GM18519 (cell line): Measurements from ENCODE around the gene RGS1.

Experiments used
- ATAC-seq: cut with Tn5 transposase; IDR thresholded peaks from one replicate; pipeline ENCODE4 v1.9.1; 2021; ENCODE audit warnings: mild to moderate bottlenecking, moderate library complexity; ENCODE audit not compliant: unreplicated experiment, low FRiP score

The RGS1 gene

GRCh38 chr1:192552760-192553191, 22.8 kb upstream of the RGS1 start:
- ATAC-seq: peak; percentile 30

- ATAC-seq: no peak
Observed at GRCh38 chr1:192553741-192554140, 21.8 kb upstream of the RGS1 start.

- ATAC-seq: no peak
Observed at GRCh38 chr1:192554904-192555303, 20.7 kb upstream of the RGS1 start.

GRCh38 chr1:192555399-192555798, 20.2 kb upstream of the RGS1 start:
- no peak for ATAC-seq

GRCh38 chr1:192557841-192558595, 17.6 kb upstream of the RGS1 start:
- no peak for ATAC-seq

- ATAC-seq: peak; percentile 63
Observed at GRCh38 chr1:192559115-192560006, 16.2 kb upstream of the RGS1 start.

- ATAC-seq: no peak
Observed at GRCh38 chr1:192561301-192561700, 14.3 kb upstream of the RGS1 start.

- ATAC-seq: no peak
Observed at GRCh38 chr1:192563129-192563528, 12.4 kb upstream of the RGS1 start.

GRCh38 chr1:192564099-192564498, 11.5 kb upstream of the RGS1 start:
- ATAC-seq: no peak

GRCh38 chr1:192565946-192566345, 9.6 kb upstream of the RGS1 start:
- no peak for ATAC-seq

- ATAC-seq: no peak
Observed at GRCh38 chr1:192566657-192567056, 8.9 kb upstream of the RGS1 start.

GRCh38 chr1:192568063-192568462, 7.5 kb upstream of the RGS1 start:
- no peak for ATAC-seq

- no peak for ATAC-seq
Observed at GRCh38 chr1:192571668-192572067, 3.9 kb upstream of the RGS1 start.

- ATAC-seq: no peak
Observed at GRCh38 chr1:192573499-192573898, 2.1 kb upstream of the RGS1 start.

- ATAC-seq: no peak
Observed at GRCh38 chr1:192574073-192574472, 1.5 kb upstream of the RGS1 start.

GRCh38 chr1:192576190-192577144, 894 bp downstream of the RGS1 start:
- no peak for ATAC-seq

GRCh38 chr1:192577145-192578140, 1.9 kb downstream of the RGS1 start:
- ATAC-seq: no peak

GRCh38 chr1:192578144-192578909, 2.8 kb downstream of the RGS1 start:
- ATAC-seq: no peak
